AML-193 (cell line): ENCODE measurements around the gene SSR3.
A peak's percentile ranks its signal among the peaks of the same experiment; 100 is the strongest.
"Not testable (repeated sequence)": the region's sequence is repeated elsewhere in the genome, so short reads cannot be mapped to it uniquely, and the experiment has no call there.

Experiments
- DNase-seq, 2 experiments: peaks; one replicate each; lab custom pipeline; 2025; lab: John Stamatoyannopoulos, UW

The SSR3 gene

DNA sequence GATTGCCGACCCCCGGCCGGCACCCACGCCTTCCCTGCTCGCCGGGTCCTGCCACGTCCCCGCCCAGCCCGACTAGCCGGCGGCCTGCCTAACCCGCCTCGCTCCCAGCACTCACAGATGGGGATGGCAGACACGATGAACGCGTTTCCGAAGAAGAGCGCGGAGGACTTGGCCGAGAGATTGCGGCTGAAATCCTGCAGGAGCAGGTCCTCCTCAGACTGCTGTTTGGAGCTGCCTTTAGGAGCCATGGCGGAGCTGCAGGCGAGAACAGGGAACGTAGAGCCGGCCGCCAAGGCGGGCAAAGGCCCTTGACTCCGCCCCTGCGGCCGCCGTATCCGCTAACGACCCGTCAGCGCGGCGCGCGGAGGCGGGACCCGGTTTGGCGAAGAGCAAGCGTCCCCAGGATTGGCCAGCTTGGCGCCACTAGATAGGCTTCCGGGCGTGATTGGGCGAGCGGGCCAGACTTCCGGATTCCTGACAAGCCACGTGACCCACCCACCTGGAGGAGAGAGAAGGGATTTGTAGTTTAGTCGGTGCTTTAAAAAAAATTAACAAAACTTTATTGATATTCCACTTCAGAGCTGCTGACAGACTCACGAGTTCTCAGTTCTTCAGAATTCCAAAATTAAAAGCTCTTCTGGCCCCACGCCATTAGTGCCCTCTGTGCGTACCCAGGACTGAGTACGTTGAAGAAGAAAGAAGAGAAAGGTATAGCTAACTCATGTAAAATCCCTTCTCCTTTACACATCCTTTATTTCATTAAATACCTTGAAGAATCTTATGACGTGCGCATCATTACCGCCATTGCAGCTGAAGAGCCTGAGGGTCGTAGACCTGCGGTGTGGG is at the start of gene SSR3:
TSS of gene SSR3 (minus strand) at position 276 of the 846 bp plus-strand sequence. CDS start at position 248, 28 bp downstream.
- peak; percentile 99 for DNase-seq

- DNase-seq, result no peak
Observed at GRCh38 chr3:156604064-156604641, 49.2 kb upstream of the SSR3 start.

DNA sequence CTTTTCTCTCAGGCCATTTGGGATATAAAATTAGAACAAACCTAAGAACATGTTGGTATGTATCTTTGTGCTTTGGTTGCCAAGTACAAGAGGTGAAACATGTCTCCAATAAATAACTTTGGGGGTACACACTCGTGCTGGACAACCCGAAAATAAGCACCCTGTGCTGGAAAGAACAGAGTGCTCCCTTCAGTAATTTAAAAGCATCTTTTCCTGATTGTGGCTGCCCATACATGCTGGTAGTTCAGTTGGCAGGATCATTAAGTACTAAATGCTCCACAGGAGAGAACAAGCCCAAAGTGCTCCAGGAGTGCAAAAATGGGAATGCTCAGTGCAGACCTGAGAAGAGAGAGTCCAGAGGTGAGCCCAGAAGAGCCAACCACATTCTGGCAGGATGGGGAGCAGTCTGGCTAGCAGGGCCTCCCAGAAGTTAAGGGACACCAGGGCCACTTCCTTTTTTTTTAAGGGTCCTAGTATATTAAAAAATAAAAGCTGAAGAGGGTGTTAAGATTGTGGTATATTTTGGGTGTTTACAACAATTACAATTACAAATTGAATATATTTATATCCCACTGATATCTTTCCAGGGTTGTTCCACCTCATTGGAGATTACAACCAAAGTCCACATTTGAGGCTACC is 48.6 kb upstream of the SSR3 start:
- no peak for DNase-seq

DNA sequence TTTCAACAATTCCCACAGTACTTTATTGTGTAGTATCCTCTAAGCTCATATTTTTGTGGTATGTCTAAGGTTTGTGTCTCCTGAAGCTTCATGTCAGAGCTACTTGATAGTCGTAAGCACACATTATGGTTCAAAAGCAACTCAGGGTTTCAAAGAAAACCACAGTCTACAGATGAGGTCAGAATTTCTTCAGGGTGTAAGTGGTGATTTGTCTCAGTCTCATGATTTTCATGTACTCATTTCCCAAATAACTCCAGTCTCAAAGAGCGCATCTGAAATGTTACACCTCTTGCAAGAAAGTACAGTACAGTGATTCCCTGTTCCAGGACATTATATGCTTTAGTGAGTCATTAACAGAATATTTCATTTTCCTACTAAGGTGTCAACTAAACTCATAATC is 47.5 kb upstream of the SSR3 start:
- no peak for DNase-seq

- DNase-seq, result no peak
Observed at GRCh38 chr3:156601497-156601896, 46.6 kb upstream of the SSR3 start.

DNA sequence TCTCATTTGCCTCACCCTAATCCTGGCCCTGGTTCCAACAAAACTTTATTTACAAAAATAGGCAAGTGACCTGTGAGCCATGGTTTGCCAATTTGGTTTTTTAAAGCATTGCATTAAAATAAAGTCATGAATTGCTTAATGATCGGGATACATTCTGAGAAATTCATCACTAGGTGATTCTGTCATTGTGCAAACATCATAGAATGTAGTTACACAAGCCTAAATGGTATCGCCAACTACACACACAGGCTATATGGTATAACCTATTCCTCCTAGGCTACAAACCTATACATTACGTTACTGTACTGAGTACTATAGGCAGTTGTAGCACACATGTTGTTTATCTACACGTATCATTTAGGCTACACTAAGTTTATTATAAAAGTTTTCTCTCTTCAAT is 45.9 kb upstream of the SSR3 start:
- DNase-seq, result no peak

- no peak for DNase-seq
Observed at GRCh38 chr3:156599089-156599874, 44.4 kb upstream of the SSR3 start.

DNA sequence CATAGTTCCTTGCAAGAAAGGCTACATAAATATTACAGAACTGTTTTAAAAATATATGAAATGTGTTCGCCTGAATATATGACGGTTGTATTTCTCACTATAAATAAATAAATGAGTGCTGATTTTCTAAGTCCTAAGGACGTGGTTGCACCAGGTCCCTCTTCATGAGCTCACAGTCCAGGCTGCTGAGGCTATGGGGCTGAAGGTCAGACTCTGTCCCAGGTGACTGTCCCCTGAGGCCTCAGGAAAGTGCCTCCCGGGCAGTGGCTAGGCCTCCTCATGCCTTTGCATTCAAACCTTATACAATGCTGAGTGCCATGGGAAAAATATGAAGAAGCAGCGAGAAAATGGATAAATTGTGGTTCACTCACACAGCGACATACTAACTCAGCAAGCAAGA is 43.5 kb upstream of the SSR3 start:
- no peak for DNase-seq

DNA sequence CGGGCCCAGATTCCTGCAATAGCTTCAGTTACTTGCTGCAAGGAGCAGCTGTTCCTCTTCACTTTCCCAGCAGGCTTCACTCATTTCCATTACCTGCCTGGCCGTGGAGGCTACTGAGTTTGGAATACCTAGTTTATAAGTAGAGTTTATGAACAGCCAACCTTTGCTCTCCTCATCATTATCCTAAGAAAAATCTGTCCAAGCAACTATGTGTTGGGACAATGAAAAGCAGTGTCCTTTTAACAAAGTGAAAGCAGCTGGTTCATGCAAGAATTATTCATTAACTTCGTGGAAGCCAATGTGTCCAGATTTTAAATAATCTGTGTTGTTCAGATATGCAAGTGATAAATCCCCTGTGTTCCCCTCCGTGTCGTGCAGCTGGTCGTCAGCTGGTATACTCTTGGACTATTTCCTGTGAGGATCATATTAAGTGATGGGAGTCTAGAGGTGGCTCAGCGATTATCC is 39.3 kb upstream of the SSR3 start:
- no peak for DNase-seq

- no peak for DNase-seq
Observed at GRCh38 chr3:156593814-156594213, 38.9 kb upstream of the SSR3 start.

DNA sequence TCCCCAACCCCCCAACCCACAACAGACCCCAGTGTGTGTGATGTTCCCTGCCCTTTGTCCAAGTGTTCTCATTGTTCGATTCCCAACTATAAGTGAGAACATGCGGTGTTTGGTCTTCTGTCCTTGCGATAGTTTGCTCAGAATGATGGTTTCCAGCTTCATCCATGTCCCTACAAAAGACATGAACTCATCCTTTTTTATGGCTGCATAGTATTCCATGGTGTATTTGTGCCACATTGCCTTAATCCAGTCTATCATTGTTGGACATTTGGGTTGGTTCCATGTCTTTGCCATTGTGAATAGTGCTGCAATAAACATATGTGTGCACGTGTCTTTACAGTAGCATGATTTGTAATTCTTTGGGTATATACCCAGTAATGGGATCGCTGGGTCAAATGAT is 34.9 kb upstream of the SSR3 start:
- not testable (repeated sequence) for DNase-seq

GRCh38 chr3:156587760-156588069 is 32.8 kb upstream of the SSR3 start:
- no peak for DNase-seq

DNA sequence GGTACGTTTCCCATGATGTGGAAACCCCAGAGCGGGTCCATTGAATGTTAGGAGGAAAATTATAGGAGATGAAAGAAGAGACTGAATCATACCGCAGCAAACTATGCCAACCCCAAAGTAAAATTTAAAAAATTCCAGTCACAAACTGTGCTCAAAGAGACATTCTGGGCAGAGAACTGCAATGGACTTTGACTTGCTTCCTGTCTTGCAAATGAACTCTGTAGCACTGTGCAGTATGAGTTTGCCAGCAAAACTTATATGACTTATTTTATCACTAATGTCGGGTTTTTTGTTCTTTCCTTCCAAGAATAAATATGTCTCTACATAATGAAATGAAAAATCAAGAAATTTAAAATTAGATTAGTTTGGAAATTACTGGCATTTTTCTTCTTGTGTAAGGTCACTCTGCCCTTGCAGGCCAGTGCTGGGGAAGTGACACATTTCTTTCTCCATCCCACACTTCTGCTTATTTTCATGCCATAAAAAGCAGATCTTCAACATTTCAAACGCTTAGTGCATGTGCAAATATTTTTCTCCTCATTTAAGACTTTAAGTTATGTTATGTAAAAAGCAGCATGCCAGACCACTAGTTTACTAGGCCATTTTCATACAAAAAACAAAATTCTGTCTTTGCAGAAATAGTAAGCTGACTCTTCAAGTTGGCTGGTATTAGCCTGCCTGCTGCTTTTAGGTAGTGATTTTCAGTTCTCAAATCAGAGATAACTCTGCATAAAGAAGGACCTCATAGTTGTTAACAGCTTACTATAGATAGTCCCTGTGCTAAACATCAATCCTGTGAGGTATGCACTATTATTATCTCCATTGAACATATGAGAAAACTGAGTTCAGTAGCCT is 32.2 kb upstream of the SSR3 start:
- peak; percentile 82 to 87 for DNase-seq

GRCh38 chr3:156583469-156583868 is 28.6 kb upstream of the SSR3 start:
- no peak for DNase-seq

GRCh38 chr3:156582532-156583183 is 27.7 kb upstream of the SSR3 start:
- no peak for DNase-seq

- no peak for DNase-seq
Observed at GRCh38 chr3:156581954-156582353, 27.0 kb upstream of the SSR3 start.

DNA sequence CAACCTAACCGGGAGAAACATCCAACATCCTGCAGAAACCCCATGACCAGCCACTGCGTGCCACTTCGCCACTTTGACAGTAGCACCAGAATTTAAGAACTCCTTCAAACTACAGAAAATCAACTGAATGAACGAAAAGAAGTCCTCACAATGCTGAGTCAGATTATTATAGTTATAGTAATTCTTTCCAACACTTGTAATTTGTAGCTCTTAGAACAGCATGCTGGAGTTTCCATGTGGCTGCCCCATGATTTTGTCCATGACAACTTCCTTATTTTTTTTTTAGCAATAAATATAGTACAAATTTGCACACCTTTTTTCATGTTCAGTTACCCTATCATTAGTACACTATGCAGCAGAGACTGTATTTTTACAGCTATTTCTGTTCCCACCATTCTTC is 26.1 kb upstream of the SSR3 start:
- no peak for DNase-seq

- peak; percentile 72 to 73 for DNase-seq
Observed at GRCh38 chr3:156579427-156579851, 24.5 kb upstream of the SSR3 start.

GRCh38 chr3:156577736-156578135 is 22.8 kb upstream of the SSR3 start:
- DNase-seq, result no peak

DNA sequence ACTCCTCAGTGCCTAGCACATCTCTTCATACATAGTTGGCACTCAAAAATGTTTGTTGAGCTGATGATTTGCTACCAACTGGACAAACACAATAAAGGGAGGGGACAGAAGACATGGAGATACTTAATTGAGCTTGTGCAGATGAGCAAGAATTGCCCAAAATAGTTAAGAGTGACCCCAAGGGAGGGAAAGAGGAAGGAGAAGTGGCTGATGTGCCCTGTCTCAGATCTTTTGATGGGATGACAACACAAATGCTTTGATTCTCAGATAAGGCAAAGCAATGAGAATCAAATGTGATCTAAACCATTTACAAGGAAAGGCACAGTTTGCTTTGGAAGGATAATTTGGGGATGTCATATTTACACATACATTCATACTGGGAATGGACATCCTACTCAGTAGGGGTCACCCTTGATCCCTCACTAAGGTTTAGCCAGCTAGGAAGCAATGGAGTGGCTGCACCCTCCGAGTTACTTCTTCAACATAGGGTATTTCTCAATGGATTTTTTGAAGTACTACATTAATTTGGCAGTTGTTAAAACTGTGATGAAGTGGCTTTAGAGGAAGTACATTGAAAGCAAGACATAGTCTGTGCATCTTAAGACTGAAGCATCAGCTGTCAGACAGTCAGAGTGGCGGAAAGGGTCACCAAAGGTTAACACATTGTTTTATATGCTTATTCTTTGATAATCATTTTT is 21.9 kb upstream of the SSR3 start:
- peak; percentile 33 to 55 for DNase-seq
